LNCaP clone FGC (cell line): ENCODE results near the gene PUS1.

Experiments
- DNase-seq: peaks from one replicate; pipeline ENCODE4 v3.0.0-alpha.2; 2011; ENCODE audit warnings: low read depth
- H3K4me3 ChIP-seq: 2 replicates; pipeline ENCODE4 v1.5.1; 2011; ENCODE audit warnings: mild to moderate bottlenecking, low read depth, low read length, control low read depth
- TF ChIP-seq, protein P1 (sequence below): IDR thresholded peaks from 2 replicates; pipeline ENCODE4 v1.5.1; 2012; ENCODE audit warnings: mild to moderate bottlenecking; ENCODE audit not compliant: control insufficient read depth, insufficient read depth; ENCODE audit errors: extremely low read depth

Gene PUS1

DNA sequence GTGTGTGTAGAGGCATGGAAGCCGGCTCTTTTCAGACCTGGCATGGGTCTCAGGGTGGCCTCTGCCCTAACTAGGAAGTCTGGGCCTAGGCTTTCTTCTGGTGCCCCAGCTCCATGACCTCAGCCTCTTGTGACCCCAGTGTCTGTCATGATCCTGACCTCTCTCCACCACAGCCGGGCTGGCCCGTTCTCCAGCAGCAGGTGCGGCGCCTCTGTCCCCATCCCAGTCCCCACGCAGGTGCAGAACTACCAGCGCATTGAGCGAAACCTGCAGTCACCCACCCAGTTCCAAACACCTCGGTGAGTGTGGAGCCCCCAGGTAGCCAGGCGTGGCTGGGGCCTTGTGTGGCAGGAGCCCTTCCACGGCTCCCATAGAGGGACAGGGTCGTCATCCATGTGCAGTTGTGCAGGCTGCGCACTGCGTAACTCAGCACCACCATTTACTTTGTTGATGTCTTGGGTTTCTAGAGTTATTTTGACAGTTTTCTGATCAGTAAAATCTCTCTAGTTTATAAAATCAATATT lies 14.8 kb upstream of the PUS1 start:
- no peak for DNase-seq
- H3K4me3 ChIP-seq: no peak overlapping the region
- TF ChIP-seq, protein P1, sequence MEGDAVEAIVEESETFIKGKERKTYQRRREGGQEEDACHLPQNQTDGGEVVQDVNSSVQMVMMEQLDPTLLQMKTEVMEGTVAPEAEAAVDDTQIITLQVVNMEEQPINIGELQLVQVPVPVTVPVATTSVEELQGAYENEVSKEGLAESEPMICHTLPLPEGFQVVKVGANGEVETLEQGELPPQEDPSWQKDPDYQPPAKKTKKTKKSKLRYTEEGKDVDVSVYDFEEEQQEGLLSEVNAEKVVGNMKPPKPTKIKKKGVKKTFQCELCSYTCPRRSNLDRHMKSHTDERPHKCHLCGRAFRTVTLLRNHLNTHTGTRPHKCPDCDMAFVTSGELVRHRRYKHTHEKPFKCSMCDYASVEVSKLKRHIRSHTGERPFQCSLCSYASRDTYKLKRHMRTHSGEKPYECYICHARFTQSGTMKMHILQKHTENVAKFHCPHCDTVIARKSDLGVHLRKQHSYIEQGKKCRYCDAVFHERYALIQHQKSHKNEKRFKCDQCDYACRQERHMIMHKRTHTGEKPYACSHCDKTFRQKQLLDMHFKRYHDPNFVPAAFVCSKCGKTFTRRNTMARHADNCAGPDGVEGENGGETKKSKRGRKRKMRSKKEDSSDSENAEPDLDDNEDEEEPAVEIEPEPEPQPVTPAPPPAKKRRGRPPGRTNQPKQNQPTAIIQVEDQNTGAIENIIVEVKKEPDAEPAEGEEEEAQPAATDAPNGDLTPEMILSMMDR: no peak

DNA sequence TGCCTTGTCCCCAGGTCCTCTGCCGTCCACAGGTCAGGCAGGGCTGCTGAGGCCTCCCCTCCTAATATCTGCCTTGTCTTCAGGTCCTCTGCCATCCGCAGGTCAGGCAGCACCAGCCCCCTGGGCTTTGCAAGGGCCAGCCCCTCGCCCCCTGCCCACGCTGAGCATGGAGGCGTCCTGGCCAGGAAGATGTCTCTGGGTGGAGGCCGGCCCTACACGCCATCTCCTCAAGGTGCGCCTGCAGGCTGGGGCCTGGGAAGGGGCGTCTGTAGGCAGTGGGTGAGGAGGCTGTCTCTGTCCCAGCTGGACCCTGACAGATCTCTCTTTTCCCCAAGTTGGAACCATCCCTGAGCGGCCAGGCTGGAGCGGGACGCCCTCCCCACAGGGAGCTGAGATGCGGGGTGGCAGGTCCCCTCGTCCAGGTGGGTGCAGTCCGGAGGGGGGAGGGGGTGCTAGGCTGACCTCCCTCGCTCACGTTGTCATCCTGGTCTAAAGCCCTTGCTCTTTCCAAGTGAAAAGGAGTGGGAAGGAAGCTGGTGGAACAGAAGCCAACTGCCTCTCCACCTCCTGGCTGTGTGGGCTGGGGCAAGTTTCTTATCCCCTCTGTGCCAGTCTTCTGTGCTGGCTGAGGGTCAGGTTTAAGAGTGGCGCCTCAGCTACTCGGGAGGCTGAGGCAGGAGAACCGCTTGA lies 13.9 kb upstream of the PUS1 start:
- no peak for DNase-seq
- TF ChIP-seq, protein P1: no peak
- no peak overlapping the region for H3K4me3 ChIP-seq

DNA sequence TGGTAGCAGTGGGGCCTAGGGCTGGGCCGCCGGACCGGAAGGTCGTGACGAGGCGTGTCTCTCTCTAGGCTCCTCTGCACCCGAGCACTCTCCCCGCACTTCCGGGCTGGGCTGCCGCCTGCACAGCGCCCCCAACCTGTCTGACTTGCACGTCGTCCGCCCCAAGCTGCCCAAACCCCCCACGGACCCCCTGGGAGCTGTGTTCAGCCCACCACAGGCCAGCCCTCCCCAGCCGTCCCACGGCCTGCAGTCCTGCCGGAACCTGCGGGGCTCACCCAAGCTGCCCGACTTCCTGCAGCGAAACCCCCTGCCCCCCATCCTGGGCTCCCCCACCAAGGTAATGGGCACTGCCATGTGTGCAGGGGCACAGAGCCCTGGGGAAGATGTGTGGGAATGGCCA lies 13.3 kb upstream of the PUS1 start:
- TF ChIP-seq, protein P1: no peak
- no peak overlapping the region for H3K4me3 ChIP-seq
- no peak for DNase-seq

DNA sequence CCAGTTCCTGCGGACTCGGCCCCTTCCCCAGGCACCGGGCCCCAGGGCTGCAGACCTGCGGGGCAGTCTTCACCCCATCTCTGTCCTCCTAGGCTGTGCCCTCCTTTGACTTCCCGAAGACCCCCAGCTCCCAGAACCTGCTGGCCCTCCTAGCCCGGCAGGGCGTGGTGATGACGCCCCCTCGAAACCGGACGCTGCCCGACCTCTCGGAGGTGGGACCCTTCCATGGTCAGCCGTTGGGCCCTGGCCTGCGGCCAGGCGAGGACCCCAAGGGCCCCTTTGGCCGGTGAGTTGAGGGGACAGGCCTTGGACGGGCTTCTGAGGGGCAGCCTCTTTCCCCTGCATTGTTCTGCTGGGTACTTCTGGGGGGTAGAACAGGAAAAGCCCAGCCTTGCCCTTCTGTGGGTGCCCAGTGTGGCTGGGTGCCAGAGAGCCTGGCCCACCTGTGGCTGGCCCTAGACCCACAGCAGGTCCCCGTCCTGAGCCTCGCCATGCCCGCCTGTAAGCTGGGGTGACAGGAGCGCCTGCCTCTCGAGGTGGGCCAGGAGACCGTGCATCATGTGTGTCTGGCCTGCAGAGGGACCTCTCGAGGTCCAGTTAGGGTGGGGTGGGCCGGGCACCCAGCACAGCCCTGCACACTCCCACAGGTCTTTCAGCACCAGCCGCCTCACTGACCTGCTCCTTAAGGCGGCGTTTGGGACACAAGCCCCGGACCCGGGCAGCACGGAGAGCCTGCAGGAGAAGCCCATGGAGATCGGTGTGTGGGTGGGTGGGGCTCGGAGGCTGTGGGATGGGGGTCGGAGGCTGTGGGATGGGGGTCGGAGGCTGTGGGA lies 12.6 kb upstream of the PUS1 start:
- TF ChIP-seq, protein P1: no peak
- no peak for DNase-seq

DNA sequence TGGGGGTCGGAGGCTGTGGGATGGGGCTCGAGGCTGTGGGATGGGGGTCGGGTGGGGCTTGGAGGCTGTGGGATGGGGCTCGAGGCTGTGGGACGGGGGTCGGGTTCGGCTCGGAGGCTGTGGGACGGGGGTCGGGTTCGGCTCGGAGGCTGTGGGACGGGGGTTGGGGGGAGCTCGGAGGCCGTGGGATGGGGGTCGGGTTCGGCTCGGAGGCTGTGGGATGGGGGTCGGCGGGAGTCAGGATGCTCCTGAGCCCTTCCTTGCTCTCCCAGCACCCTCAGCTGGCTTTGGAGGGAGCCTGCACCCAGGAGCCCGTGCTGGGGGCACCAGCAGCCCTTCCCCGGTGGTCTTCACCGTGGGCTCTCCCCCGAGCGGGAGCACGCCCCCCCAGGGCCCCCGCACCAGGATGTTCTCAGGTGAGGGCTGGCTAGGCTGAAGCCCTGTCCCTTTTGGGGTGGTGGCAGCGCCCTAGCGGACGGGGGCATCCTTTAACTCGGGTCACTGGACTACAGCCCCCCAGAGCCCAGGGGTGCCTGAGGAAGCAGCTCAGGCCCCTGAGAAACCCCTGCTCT lies 11.9 kb upstream of the PUS1 start:
- TF ChIP-seq, protein P1: no peak
- H3K4me3 ChIP-seq: no peak overlapping the region
- DNase-seq: no peak

More for the DNA sequence above, 12.6 kb upstream of the PUS1 start:
- H3K4me3 ChIP-seq: no peak overlapping the region

DNA sequence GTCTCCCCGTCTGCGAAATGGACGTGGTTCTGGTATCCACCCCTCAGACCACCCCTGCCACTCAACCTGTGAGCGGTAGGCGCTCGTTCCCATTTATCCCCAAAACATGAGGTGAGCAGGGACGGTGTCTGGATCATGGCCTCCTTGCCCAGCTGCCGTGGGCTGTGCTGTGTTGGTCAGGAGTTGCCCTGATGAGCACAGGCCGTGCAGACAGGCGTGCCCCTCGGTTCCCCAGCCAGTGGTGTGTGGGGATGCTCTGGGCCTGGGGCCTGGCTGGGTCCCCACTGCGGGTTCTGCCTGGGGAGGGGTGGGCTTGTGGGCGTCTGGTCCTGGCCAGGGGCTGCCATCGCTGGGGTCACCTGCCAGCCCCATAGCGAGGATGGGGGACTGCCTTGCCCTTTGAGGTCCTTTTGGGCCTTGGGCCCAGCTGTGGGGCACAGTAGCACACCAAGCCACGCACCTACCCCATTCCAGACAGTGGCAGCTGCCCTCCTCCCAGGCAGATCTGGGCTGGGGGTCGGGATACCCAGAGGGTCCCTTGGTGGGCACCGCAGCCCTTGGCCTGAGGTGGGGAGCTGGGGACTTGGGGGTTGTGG lies 11.3 kb upstream of the PUS1 start:
- DNase-seq: no peak

More for the DNA sequence above, 11.3 kb upstream of the PUS1 start:
- TF ChIP-seq, protein P1: no peak
- H3K4me3 ChIP-seq: no peak overlapping the region
